Measurements from ENCODE around the gene SMIM9.

- TF ChIP-seq, protein P1, sequence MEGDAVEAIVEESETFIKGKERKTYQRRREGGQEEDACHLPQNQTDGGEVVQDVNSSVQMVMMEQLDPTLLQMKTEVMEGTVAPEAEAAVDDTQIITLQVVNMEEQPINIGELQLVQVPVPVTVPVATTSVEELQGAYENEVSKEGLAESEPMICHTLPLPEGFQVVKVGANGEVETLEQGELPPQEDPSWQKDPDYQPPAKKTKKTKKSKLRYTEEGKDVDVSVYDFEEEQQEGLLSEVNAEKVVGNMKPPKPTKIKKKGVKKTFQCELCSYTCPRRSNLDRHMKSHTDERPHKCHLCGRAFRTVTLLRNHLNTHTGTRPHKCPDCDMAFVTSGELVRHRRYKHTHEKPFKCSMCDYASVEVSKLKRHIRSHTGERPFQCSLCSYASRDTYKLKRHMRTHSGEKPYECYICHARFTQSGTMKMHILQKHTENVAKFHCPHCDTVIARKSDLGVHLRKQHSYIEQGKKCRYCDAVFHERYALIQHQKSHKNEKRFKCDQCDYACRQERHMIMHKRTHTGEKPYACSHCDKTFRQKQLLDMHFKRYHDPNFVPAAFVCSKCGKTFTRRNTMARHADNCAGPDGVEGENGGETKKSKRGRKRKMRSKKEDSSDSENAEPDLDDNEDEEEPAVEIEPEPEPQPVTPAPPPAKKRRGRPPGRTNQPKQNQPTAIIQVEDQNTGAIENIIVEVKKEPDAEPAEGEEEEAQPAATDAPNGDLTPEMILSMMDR (IDR thresholded peaks at IDR 0.05) = no peak
- no peak for TF ChIP-seq E2F4 (CRISPR knock-in tag; IDR thresholded peaks at IDR 0.05; ENCODE audit: borderline replicate concordance, low read depth)
- no peak for TF ChIP-seq TEAD1 (CRISPR knock-in tag; IDR thresholded peaks at IDR 0.05)
- TF ChIP-seq CREB1 (CRISPR knock-in tag; IDR thresholded peaks at IDR 0.05) = no peak
- no peak for TF ChIP-seq FOXK1 (CRISPR knock-in tag; IDR thresholded peaks at IDR 0.05)
- no peak for TF ChIP-seq ZNF121 (CRISPR knock-in tag; IDR thresholded peaks at IDR 0.05)
- TF ChIP-seq ZNF263 (CRISPR knock-in tag; IDR thresholded peaks at IDR 0.05; ENCODE audit: low read depth) = no peak
- no peak for TF ChIP-seq CREM (CRISPR knock-in tag; IDR thresholded peaks at IDR 0.05)
Measured at GRCh38 chrX:154806837-154807501, 27.5 kb downstream of the SMIM9 start.
